ENCODE results near the gene ENDOV.

GRCh38 chr17:80449930-80450576 is 35.1 kb downstream of the ENDOV start:
- TF ChIP-seq SP1 (IDR thresholded peaks at IDR 0.05) (no peak), HDGF (IDR thresholded peaks at IDR 0.05; ENCODE audit: borderline replicate concordance) (no peak), CTBP1 (IDR thresholded peaks at IDR 0.05; ENCODE audit: borderline replicate concordance) (no peak)
